ENCODE results near the gene SPECC1L. TPM values are rescaled to one million over a fixed set of nuclear protein-coding genes. Genes with fewer than 3 reads are reported as not detected.

SPECC1L gene
- total and polyA plus RNA-seq, 7 donors = 17.4 to 52.6 (median 28.8) TPM

GRCh38 chr22:24330636-24331035 lies 60.0 kb downstream of the SPECC1L start:
- H3K27me3 ChIP-seq = no peaks in the 10 kb centered on the region
- 0 to 78% methylated on average over 1 of the region's 1 CpG for WGBS, 2 donors
- no peaks in the 10 kb centered on the region for H3K4me1 ChIP-seq
- H3K36me3 ChIP-seq = peaks cover 7 to 74% (median 13%) of the 10 kb centered on the region in 4 donors
- no peak overlapping the region for H3K4me3 ChIP-seq
- intact Hi-C loops (cut with DNase I) = no loop called here
- no peak for TF ChIP-seq EP300 (IDR thresholded peaks at IDR 0.05)
- TF ChIP-seq CTCF (IDR thresholded peaks at IDR 0.05) = no peak
- TF ChIP-seq POLR2A (IDR thresholded peaks at IDR 0.05) = no peak
- no peak for TF ChIP-seq POLR2AphosphoS5 (IDR thresholded peaks at IDR 0.05)
- DNase-seq = no peak
- no peak overlapping the region for H3K27ac ChIP-seq
- no peaks in the 10 kb centered on the region for H3K9me3 ChIP-seq

GRCh38 chr22:24331468-24332440 lies 61.1 kb downstream of the SPECC1L start:
- intact Hi-C loops (cut with DNase I) = no loop called here
- Histone ChIP-seq H3K27me3 (no peaks in the 10 kb centered on the region), H3K4me3 (no peak overlapping the region), H3K27ac (no peak overlapping the region), H3K9me3 (no peaks in the 10 kb centered on the region), H3K36me3 (peaks cover 7 to 75% (median 13%) of the 10 kb centered on the region in 4 donors), H3K4me1 (no peaks in the 10 kb centered on the region)
- 73 to 80% methylated on average over 3 of the region's 3 CpGs for WGBS, 2 donors
- no peak for TF ChIP-seq POLR2A (IDR thresholded peaks at IDR 0.05)
- TF ChIP-seq POLR2AphosphoS5 (IDR thresholded peaks at IDR 0.05) = no peak
- no peak for TF ChIP-seq EP300 (IDR thresholded peaks at IDR 0.05)
- no peak for TF ChIP-seq CTCF (IDR thresholded peaks at IDR 0.05)
- no peak for DNase-seq

- H3K27me3 ChIP-seq = no peaks in the 10 kb centered on the region
- H3K27ac ChIP-seq = no peak overlapping the region
- DNase-seq = no peak
- H3K9me3 ChIP-seq = no peaks in the 10 kb centered on the region
- no peak overlapping the region for H3K4me3 ChIP-seq
- peaks cover 10 to 78% (median 16%) of the 10 kb centered on the region in 4 donors for H3K36me3 ChIP-seq
- intact Hi-C loops (cut with DNase I) = no loop called here
- no peak for TF ChIP-seq POLR2AphosphoS5 (IDR thresholded peaks at IDR 0.05)
- H3K4me1 ChIP-seq = no peaks in the 10 kb centered on the region
- WGBS, 2 donors = 89 to 90% methylated on average over 2 of the region's 2 CpGs
These were observed 62.7 kb downstream of the SPECC1L start for GRCh38 chr22:24333301-24333700.

- H3K9me3 ChIP-seq = no peaks in the 10 kb centered on the region
- no peak overlapping the region for H3K27ac ChIP-seq
- no peak for DNase-seq
- WGBS, 2 donors = 83 to 89% methylated on average over 1 of the region's 1 CpG
- no peak overlapping the region for H3K4me3 ChIP-seq
- H3K4me1 ChIP-seq = no peaks in the 10 kb centered on the region
- peaks cover 12 to 77% (median 26%) of the 10 kb centered on the region in 4 donors for H3K36me3 ChIP-seq
- no peaks in the 10 kb centered on the region for H3K27me3 ChIP-seq
- TF ChIP-seq POLR2AphosphoS5 (IDR thresholded peaks at IDR 0.05) = no peak
- TF ChIP-seq CTCF (IDR thresholded peaks at IDR 0.05) = no peak
- no peak for TF ChIP-seq POLR2A (IDR thresholded peaks at IDR 0.05)
- TF ChIP-seq EP300 (IDR thresholded peaks at IDR 0.05) = no peak
- intact Hi-C loops (cut with DNase I) = no loop called here
These were observed 64.9 kb downstream of the SPECC1L start for GRCh38 chr22:24335496-24335895.

GRCh38 chr22:24337894-24338645 lies 67.4 kb downstream of the SPECC1L start:
- TF ChIP-seq EP300 (IDR thresholded peaks at IDR 0.05) (no peak), CTCF (IDR thresholded peaks at IDR 0.05) (no peak), POLR2A (IDR thresholded peaks at IDR 0.05) (no peak), POLR2AphosphoS5 (IDR thresholded peaks at IDR 0.05) (no peak)
- DNase-seq = no peak
- peaks cover 12 to 84% (median 40%) of the 10 kb centered on the region in 4 donors for H3K36me3 ChIP-seq
- no peak overlapping the region for H3K27ac ChIP-seq
- H3K4me1 ChIP-seq = no peaks in the 10 kb centered on the region
- H3K4me3 ChIP-seq = no peak overlapping the region
- intact Hi-C loops (cut with DNase I) = no loop called here
- no peaks in the 10 kb centered on the region for H3K9me3 ChIP-seq
- 17 to 71% methylated on average over 6 of the region's 6 CpGs for WGBS, 2 donors
- H3K27me3 ChIP-seq = no peaks in the 10 kb centered on the region
